HTERT RPE-1 (cell line): ENCODE results near the gene LIX1.

Experiments
- in situ Hi-C: fragments of 300-500 bp; cut with MboI; formaldehyde crosslinking; loops from 4 replicates; pipeline ENCODE4 v1.14.3; 2020; ENCODE audit warnings: low sequenced_read_pairs

Gene LIX1

GRCh38 chr5:97077246-97077645, 65.2 kb downstream of the LIX1 start:
- in situ Hi-C loops, result no loop called here

- in situ Hi-C loops, result no loop called here
These were observed 66.3 kb downstream of the LIX1 start for GRCh38 chr5:97076098-97076497.

DNA sequence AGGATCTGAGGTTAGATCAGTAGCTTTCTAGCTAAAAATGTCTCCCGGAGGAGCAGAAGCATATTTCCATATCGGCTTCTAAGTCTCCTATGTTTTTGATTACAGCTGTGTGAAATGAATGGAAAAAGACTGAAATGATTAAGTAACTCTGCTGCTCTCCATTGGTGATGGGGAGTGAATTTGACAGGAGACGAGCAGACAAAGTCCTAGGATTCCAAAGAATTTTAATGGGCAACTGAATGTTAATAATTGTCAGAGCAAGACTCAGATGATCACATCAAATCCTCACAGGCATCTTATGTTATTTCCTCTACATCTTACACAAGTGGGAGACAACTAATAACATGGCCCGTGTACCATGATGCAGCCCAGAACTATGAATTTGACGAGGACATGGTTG, 66.8 kb downstream of the LIX1 start:
- in situ Hi-C loops, result no loop called here

DNA sequence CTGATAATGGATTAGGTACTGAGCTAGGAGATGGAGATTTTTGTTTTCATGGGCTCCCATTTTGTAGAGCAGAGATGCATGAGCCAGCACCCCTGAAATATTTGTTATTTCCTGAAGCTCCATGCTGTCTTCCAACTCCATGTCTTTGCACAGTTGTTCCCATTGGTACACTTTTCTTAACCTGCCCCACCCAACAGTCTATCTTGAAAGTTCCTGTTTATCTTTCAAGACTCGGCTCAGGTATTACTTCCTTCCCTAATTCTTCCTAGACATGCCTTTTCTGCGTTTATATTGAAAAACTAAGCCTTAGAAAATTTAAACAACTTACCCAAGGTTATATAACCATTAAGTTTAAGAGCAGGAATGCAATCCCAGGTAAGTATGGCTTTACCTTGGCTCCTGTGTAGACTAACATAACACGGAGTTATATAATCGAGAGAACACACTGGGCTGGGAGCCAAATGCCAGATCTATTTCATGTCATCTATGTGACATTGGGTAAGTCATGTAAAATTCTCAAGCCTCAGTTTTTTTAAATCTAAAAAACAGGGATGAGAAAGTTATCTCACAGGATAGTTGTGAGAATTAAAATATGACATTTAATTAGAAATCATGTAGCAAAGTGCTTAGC, 67.4 kb downstream of the LIX1 start:
- in situ Hi-C loops, result no loop called here

DNA sequence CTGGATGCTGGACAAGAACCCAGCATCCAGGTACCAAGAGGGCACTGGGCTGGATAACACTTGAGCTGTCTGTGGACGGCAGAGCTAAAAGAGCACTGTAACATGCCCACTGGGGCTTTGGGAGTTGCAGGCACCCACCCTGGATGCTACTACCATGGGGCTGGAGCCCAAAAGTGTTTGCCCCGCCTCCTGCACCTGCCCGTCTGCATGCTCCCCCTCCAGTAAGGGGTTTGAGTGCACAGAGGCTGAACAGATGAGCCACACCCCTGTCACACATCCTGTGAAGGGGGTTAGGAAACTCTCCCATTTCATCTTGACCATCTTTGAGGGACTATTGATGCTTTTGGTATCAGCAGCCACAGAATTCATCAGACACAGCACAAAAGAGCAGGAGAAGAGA, 69.0 kb downstream of the LIX1 start:
- in situ Hi-C loops, result no loop called here

DNA sequence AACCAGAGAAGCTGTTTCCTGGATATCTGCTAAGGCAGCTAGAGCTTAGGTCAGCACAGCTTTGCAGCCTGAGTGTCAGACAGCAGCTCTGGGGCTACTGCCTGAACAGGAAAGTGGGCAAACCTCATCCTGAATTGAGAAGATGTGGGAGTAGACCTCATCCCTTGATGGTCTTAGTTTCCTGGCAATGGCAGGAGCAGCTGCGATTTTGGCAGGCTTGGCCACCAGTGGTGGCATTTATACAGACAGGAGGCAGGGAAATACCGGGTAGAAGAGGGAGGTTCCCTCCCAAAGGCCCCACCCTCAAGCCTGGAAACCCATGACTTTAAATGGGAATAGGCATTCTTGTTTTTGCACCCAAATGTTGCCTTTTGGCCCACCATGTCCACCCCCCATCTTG, 69.7 kb downstream of the LIX1 start:
- in situ Hi-C loops, result no loop called here

- in situ Hi-C loops, result no loop called here
These were observed 70.4 kb downstream of the LIX1 start for GRCh38 chr5:97071993-97072392.

- in situ Hi-C loops, result no loop called here
These were observed 71.3 kb downstream of the LIX1 start for GRCh38 chr5:97071101-97071500.

DNA sequence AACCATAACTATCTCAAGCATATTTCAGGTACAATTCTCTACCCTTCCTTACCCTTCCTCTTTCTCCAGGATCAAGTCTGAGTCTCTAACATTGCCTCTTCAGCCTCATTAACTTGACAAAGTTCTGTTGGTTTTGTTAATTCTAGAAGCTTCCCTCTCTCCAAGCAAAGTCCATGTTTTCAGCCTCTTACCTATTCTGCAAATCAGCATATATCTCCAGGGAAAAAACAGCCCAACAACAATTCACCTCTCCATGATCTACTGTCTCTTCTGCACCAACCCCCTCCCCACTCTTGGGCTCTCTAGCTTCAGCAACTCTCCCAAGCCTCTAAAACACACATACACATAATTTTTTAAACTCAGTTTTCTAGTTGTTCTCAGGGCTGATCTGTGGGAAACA, 72.2 kb downstream of the LIX1 start:
- in situ Hi-C loops, result no loop called here

GRCh38 chr5:97067296-97067850, 75.0 kb downstream of the LIX1 start:
- in situ Hi-C loops, result no loop called here

DNA sequence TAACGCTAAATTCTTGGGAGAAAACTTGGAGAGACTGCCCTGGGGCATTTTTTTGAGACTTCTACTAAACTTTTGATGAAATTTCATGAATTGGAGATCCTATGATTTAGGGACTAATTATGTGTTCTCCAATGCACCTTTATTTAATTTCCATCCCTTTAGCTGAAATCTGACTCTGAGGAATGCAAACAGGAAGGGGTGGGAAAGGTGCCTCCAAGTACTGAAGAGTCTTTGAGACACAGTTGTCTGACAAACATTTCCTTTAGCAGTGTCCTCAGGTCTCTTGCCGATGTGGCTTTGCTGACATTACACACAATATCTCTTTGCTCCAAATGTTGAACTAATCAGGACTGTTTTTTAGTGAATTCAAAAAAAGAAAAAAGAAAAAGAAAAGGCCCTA, 76.9 kb downstream of the LIX1 start:
- in situ Hi-C loops, result no loop called here

- in situ Hi-C loops, result no loop called here
These were observed 79.2 kb downstream of the LIX1 start for GRCh38 chr5:97063251-97063650.

GRCh38 chr5:97062046-97062445, 80.4 kb downstream of the LIX1 start:
- in situ Hi-C loops, result no loop called here

DNA sequence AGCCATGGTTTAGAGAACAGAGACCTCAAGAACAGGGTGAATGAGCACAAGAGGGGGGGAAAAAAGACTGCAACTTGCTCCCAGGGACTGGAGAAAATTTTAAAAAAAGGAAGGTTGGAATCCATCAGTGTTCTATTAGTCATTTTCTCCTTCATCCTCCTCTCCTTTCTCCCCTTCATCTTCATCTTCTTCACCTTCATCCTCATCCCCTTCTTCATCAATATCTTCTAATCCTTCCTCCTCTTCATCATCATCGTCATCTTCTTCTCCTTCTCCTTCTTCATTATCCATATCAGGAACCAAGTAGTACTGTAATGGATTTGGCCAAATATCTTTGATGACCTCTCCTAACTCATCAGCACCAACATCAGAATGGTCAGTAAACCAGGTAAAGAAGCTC, 86.1 kb downstream of the LIX1 start:
- in situ Hi-C loops, result no loop called here

- in situ Hi-C loops, result no loop called here
These were observed 93.2 kb downstream of the LIX1 start for GRCh38 chr5:97049175-97049574.

DNA sequence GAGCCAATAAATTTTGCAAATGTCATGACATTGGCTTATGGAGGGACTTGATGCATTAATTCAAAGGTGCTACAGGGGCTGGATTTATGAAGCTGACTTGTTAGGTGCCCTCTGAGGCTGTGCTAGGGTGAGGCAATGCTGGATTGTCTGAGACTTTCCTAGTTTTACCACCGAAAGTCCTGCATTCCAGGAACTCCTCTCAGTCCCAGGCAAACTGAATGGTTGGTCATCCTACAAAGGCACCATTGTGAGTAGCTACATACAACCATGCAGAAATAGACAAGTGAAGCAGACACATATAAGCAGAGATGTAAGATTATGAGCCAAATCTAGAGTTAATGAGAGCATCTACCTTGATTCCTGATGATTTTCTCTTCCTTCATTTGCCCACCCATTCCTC, 95.3 kb downstream of the LIX1 start:
- in situ Hi-C loops, result no loop called here

DNA sequence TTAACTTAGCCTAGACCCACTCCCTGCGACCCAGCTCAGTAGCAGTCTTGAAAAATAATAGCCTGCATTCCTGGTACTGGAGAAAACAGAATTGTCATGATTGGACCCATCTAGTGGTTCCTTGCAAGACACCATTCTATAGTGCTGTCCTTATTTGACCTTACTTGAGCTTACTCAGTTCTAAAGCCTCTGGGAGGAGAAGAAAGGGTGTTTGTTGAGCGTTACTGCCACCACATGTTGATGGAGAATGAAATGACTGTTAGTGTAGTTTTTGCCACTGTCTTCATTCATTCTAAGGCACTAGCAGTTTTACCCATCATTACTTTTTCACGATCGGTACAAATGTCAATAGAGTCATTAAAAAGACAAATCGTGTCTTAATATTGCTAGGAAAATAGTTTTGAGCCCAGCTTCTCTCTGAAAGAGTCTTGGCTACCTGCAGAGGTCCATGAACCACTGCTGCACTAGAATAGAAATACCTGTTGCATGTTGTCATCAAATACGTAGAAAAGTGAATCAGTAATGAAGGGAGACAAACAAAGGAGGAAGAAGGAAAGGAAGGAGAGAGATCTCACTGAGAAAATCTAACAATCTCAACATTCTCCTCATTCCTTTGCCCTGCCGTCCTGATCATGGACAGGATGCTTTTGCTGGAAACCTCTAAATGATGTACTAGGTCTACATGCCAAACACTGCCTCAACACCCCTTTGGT, 96.0 kb downstream of the LIX1 start:
- in situ Hi-C loops, result no loop called here

- in situ Hi-C loops, result no loop called here
These were observed 98.4 kb downstream of the LIX1 start for GRCh38 chr5:97044052-97044451.

- in situ Hi-C loops, result no loop called here
These were observed 98.9 kb downstream of the LIX1 start for GRCh38 chr5:97043511-97043910.

DNA sequence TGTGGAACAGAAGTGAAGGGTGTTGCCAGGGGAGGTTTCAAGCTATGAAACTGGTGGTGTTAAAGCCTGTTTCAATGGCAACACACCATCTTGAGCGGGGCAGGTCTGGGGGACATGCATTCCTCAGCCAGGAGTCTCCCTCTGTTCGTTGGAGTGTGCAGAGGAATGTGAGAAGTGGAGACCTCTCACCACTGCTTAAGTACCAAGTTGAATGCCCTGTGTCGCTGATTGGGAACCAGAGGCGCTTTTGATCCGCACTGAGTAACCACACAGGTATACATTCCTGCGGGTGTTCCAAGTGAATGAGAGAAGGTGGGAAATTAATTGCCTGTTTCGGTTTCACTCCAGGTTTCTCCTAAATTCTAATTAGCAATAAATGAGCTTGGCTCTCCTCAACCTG, 99.4 kb downstream of the LIX1 start:
- in situ Hi-C loops, result no loop called here
